Ramos (cell line): ENCODE measurements around the gene EXT2.

Experiments
- in situ Hi-C: fragments of 300-500 bp; cut with MboI; formaldehyde crosslinking; loops from one replicate; pipeline ENCODE4 v1.14.3; 2022; ENCODE audit warnings: low sequenced_read_pairs; ENCODE audit not compliant: unreplicated experiment

The EXT2 gene

GRCh38 chr11:44095506-44096359, at the start of gene EXT2:
TSS of gene EXT2 (plus strand) at chr11:44095678. CDS start at chr11:44107713, 12,035 bp downstream.
- in situ Hi-C loops = loop anchor here (10.0 kb wide), 1 partner anchor 439 kb away; no protein-coding TSS in a partner anchor

GRCh38 chr11:44046182-44046581, 49.3 kb upstream of the EXT2 start:
- in situ Hi-C loops = no loop called here

GRCh38 chr11:44047298-44047697, 48.2 kb upstream of the EXT2 start:
- in situ Hi-C loops = no loop called here

- in situ Hi-C loops = no loop called here
Measured at GRCh38 chr11:44047931-44048431, 47.5 kb upstream of the EXT2 start, which contains the start of gene ACCSL. TSS of gene ACCSL (plus strand) at chr11:44047981. CDS start at chr11:44048037, 56 bp downstream.

- in situ Hi-C loops = no loop called here
Measured at GRCh38 chr11:44049832-44050231, 45.6 kb upstream of the EXT2 start.

GRCh38 chr11:44051171-44051570, 44.3 kb upstream of the EXT2 start:
- in situ Hi-C loops = no loop called here

- in situ Hi-C loops = no loop called here
Measured at GRCh38 chr11:44057340-44057739, 38.1 kb upstream of the EXT2 start.

- in situ Hi-C loops = no loop called here
Measured at GRCh38 chr11:44058275-44058674, 37.2 kb upstream of the EXT2 start.

GRCh38 chr11:44065161-44065661, 30.3 kb upstream of the EXT2 start:
- in situ Hi-C loops = no loop called here

- in situ Hi-C loops = no loop called here
Measured at GRCh38 chr11:44065841-44066731, 29.4 kb upstream of the EXT2 start, which contains the start of gene ACCS. TSS of gene ACCS (plus strand) at chr11:44066270. CDS start at chr11:44067628, 1,358 bp downstream.

GRCh38 chr11:44066732-44067141, 28.7 kb upstream of the EXT2 start:
- in situ Hi-C loops = no loop called here

GRCh38 chr11:44067266-44067665, 28.2 kb upstream of the EXT2 start:
- in situ Hi-C loops = no loop called here

GRCh38 chr11:44068180-44068579, 27.3 kb upstream of the EXT2 start:
- in situ Hi-C loops = no loop called here

GRCh38 chr11:44071157-44071556, 24.3 kb upstream of the EXT2 start:
- in situ Hi-C loops = no loop called here

- in situ Hi-C loops = no loop called here
Measured at GRCh38 chr11:44072757-44073658, 22.5 kb upstream of the EXT2 start.

- in situ Hi-C loops = no loop called here
Measured at GRCh38 chr11:44078794-44079193, 16.7 kb upstream of the EXT2 start.

- in situ Hi-C loops = no loop called here
Measured at GRCh38 chr11:44079376-44079775, 16.1 kb upstream of the EXT2 start.

- in situ Hi-C loops = no loop called here
Measured at GRCh38 chr11:44080951-44081350, 14.5 kb upstream of the EXT2 start.

- in situ Hi-C loops = no loop called here
Measured at GRCh38 chr11:44082645-44083044, 12.8 kb upstream of the EXT2 start.
